HG02571 (cell line): Measurements from ENCODE around the gene MPND.

Source experiments
- ATAC-seq: cut with Tn5 transposase; IDR thresholded peaks from one replicate; pipeline ENCODE4 v1.9.1; 2021; ENCODE audit warnings: mild to moderate bottlenecking, moderate library complexity; ENCODE audit not compliant: unreplicated experiment

The MPND gene

GRCh38 chr19:4376028-4376670 lies 32.8 kb downstream of the MPND start:
- no peak for ATAC-seq

GRCh38 chr19:4376671-4376990 lies 33.3 kb downstream of the MPND start:
- no peak for ATAC-seq

- no peak for ATAC-seq
These were observed 33.8 kb downstream of the MPND start for GRCh38 chr19:4376991-4377781.

- ATAC-seq, result no peak
These were observed 35.5 kb downstream of the MPND start for GRCh38 chr19:4378886-4379285.

- ATAC-seq, result no peak
These were observed 36.3 kb downstream of the MPND start for GRCh38 chr19:4379383-4380253.

DNA sequence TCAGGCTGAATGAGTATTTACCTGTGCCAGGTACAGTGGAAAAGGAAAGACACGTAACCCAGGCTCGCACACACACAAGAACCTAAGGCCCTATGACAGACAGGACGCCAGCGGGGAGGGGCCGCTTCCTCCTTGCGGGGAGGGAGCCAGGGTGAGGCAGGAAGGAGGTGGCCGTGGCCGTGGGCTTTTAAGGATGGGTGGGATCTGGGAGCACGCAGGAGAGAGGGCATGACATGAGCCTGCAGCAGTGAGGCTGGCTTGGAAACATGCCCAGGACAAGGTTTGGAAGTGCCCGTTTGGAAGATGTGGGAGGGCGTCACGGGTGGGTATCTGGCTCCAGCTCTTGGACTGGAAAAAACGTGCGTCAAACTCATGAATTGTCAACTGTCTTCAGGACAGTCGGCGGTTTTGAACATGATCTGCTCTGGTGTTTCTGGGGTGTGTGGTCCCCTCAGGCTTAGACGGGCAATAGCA lies 36.9 kb downstream of the MPND start:
- ATAC-seq, result no peak

GRCh38 chr19:4385291-4386040 lies 42.1 kb downstream of the MPND start:
- no peak for ATAC-seq

GRCh38 chr19:4386041-4386782 lies 42.9 kb downstream of the MPND start:
- no peak for ATAC-seq

- no peak for ATAC-seq
These were observed 45.1 kb downstream of the MPND start for GRCh38 chr19:4388337-4389063.

GRCh38 chr19:4389064-4389375 lies 45.7 kb downstream of the MPND start:
- ATAC-seq, result no peak

DNA sequence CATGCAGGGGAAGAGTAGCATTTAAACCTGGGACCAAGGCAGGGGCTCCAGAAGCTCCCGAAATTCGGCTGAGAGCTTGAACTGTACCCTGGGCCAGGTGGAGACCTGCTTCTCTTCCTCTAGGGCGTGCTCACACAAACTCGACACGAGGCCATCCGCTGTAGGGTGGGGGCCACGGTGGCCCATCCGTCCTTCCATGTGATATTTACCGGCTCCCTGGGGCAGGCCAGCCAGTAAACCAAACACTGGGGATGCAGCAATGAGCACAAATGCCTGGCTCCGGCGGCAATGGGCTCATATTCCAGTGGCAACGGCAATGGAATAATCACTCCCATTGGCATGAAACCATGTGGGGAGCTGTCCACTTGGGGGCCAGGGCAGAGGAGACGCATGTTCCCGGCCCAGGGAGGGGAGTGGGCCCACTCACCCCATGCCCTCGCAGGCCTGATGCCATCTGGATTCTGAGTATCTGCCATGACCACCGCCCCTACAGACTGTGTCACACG lies 46.2 kb downstream of the MPND start:
- ATAC-seq, result no peak

DNA sequence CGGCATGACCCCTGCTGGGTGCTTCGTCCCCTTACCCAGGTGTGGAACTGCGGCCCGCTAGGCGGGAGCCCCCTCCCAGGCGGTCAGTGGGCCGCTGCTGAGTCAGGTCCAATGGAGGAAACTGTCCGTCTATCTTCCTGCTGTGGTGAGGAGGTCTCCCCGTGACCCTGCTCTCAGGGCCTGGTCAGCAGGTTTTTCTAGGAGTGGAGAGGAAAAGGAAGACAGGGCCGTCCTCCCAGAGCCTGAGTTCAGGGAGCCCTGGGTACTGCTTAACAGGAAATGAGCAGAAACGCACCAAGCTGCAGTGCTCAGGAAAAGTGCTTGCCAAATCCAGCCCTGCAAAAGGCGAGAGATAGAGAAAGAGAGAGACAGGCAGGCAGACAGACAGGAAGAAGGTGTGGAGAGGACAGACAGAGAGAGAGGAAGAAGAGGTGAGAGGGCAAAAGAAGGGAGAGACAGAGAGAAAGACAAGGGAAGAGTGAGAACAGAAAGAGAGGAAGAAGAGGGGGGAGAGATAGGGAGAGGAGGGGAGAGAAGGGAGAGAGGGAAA lies 46.7 kb downstream of the MPND start:
- no peak for ATAC-seq

GRCh38 chr19:4390567-4391305 lies 47.4 kb downstream of the MPND start:
- ATAC-seq, result no peak

GRCh38 chr19:4391306-4391693 lies 47.9 kb downstream of the MPND start:
- ATAC-seq, result no peak

- no peak for ATAC-seq
These were observed 48.5 kb downstream of the MPND start for GRCh38 chr19:4391701-4392483.

- ATAC-seq, result no peak
These were observed 50.7 kb downstream of the MPND start for GRCh38 chr19:4393947-4394590.
